Measurements from ENCODE around the gene FOXL1.
"Not testable (repeated sequence)": the region's sequence is repeated elsewhere in the genome, so short reads cannot be mapped to it uniquely, and the experiment has no call there.

Gene FOXL1

GRCh38 chr16:86587487-86587886, 9.1 kb downstream of the FOXL1 start:
- H3K36me3 ChIP-seq (ENCODE audit: insufficient read depth, low read length) = no peaks in the 10 kb centered on the region
- H3K9me3 ChIP-seq (ENCODE audit: low read depth, low read length) = no peaks in the 10 kb centered on the region
- no peak overlapping the region for H3K27ac ChIP-seq
- H3K4me3 ChIP-seq = no peak overlapping the region
- DNase-seq (ENCODE audit: low read depth, low spot score) = no peak
- no peak for TF ChIP-seq EZH2 (IDR thresholded peaks at IDR 0.05)
- TF ChIP-seq FOXP2 (optimal IDR thresholded peaks at IDR 0.05; ENCODE audit: control extremely low read depth, extremely low read length, insufficient read depth) = no peak
- TF ChIP-seq POLR2AphosphoS5 (IDR thresholded peaks at IDR 0.05; ENCODE audit: borderline replicate concordance, low read depth, low read length) = no peak
- H3K9ac ChIP-seq (ENCODE audit: insufficient read length) = no peak overlapping the region

- not testable (repeated sequence) for H3K9me3 ChIP-seq (ENCODE audit: low read depth, low read length); H3K27ac ChIP-seq; H3K4me3 ChIP-seq; DNase-seq (ENCODE audit: low read depth, low spot score); H3K9ac ChIP-seq (ENCODE audit: insufficient read length); H3K36me3 ChIP-seq (ENCODE audit: insufficient read depth, low read length)
These were observed 9.6 kb downstream of the FOXL1 start for GRCh38 chr16:86587955-86588354.

- Histone ChIP-seq H3K9me3 (ENCODE audit: low read depth, low read length) (no peaks in the 10 kb centered on the region), H3K9ac (ENCODE audit: insufficient read length) (no peak overlapping the region), H3K27ac (no peak overlapping the region), H3K4me3 (no peak overlapping the region), H3K36me3 (ENCODE audit: insufficient read depth, low read length) (no peaks in the 10 kb centered on the region)
- no peak for DNase-seq (ENCODE audit: low read depth, low spot score)
- TF ChIP-seq EZH2 (IDR thresholded peaks at IDR 0.05) (no peak), POLR2AphosphoS5 (IDR thresholded peaks at IDR 0.05; ENCODE audit: borderline replicate concordance, low read depth, low read length) (no peak), FOXP2 (optimal IDR thresholded peaks at IDR 0.05; ENCODE audit: control extremely low read depth, extremely low read length, insufficient read depth) (no peak)
These were observed 12.3 kb downstream of the FOXL1 start for GRCh38 chr16:86590501-86591144.

- H3K4me3 ChIP-seq = no peak overlapping the region
- H3K27ac ChIP-seq = no peak overlapping the region
- no peaks in the 10 kb centered on the region for H3K9me3 ChIP-seq (ENCODE audit: low read depth, low read length)
- no peak overlapping the region for H3K9ac ChIP-seq (ENCODE audit: insufficient read length)
- no peak for TF ChIP-seq POLR2AphosphoS5 (IDR thresholded peaks at IDR 0.05; ENCODE audit: borderline replicate concordance, low read depth, low read length)
- no peak for TF ChIP-seq FOXP2 (optimal IDR thresholded peaks at IDR 0.05; ENCODE audit: control extremely low read depth, extremely low read length, insufficient read depth)
- TF ChIP-seq EZH2 (IDR thresholded peaks at IDR 0.05) = no peak
- no peak for DNase-seq (ENCODE audit: low read depth, low spot score)
- H3K36me3 ChIP-seq (ENCODE audit: insufficient read depth, low read length) = no peaks in the 10 kb centered on the region
These were observed 12.9 kb downstream of the FOXL1 start for GRCh38 chr16:86591270-86591669.

GRCh38 chr16:86593913-86594620, 15.7 kb downstream of the FOXL1 start:
- Histone ChIP-seq H3K9me3 (ENCODE audit: low read depth, low read length) (no peaks in the 10 kb centered on the region), H3K9ac (ENCODE audit: insufficient read length) (no peak overlapping the region)
- TF ChIP-seq FOXP2 (optimal IDR thresholded peaks at IDR 0.05; ENCODE audit: control extremely low read depth, extremely low read length, insufficient read depth) = no peak
- no peak for TF ChIP-seq EZH2 (IDR thresholded peaks at IDR 0.05)
- no peak for TF ChIP-seq POLR2AphosphoS5 (IDR thresholded peaks at IDR 0.05; ENCODE audit: borderline replicate concordance, low read depth, low read length)

GRCh38 chr16:86594721-86595120, 16.4 kb downstream of the FOXL1 start:
- H3K36me3 ChIP-seq (ENCODE audit: insufficient read depth, low read length) = no peaks in the 10 kb centered on the region
- H3K9ac ChIP-seq (ENCODE audit: insufficient read length) = no peak overlapping the region
- H3K9me3 ChIP-seq (ENCODE audit: low read depth, low read length) = no peaks in the 10 kb centered on the region

More at GRCh38 chr16:86593913-86594620, 15.7 kb downstream of the FOXL1 start:
- no peak for DNase-seq (ENCODE audit: low read depth, low spot score)
- H3K4me3 ChIP-seq = no peak overlapping the region
- no peaks in the 10 kb centered on the region for H3K36me3 ChIP-seq (ENCODE audit: insufficient read depth, low read length)
- no peak overlapping the region for H3K27ac ChIP-seq

GRCh38 chr16:86595983-86596605, 17.7 kb downstream of the FOXL1 start:
- H3K27ac ChIP-seq = no peak overlapping the region
- no peaks in the 10 kb centered on the region for H3K9me3 ChIP-seq (ENCODE audit: low read depth, low read length)
- no peak overlapping the region for H3K9ac ChIP-seq (ENCODE audit: insufficient read length)
- TF ChIP-seq EZH2 (IDR thresholded peaks at IDR 0.05) (no peak), POLR2AphosphoS5 (IDR thresholded peaks at IDR 0.05; ENCODE audit: borderline replicate concordance, low read depth, low read length) (no peak), FOXP2 (optimal IDR thresholded peaks at IDR 0.05; ENCODE audit: control extremely low read depth, extremely low read length, insufficient read depth) (no peak)
- no peak overlapping the region for H3K4me3 ChIP-seq
- DNase-seq (ENCODE audit: low read depth, low spot score) = no peak
- H3K36me3 ChIP-seq (ENCODE audit: insufficient read depth, low read length) = no peaks in the 10 kb centered on the region

More at GRCh38 chr16:86594721-86595120, 16.4 kb downstream of the FOXL1 start:
- no peak for TF ChIP-seq FOXP2 (optimal IDR thresholded peaks at IDR 0.05; ENCODE audit: control extremely low read depth, extremely low read length, insufficient read depth)
- no peak for TF ChIP-seq POLR2AphosphoS5 (IDR thresholded peaks at IDR 0.05; ENCODE audit: borderline replicate concordance, low read depth, low read length)
- no peak for TF ChIP-seq EZH2 (IDR thresholded peaks at IDR 0.05)
- no peak for DNase-seq (ENCODE audit: low read depth, low spot score)
- Histone ChIP-seq H3K27ac (no peak overlapping the region), H3K4me3 (no peak overlapping the region)

- TF ChIP-seq FOXP2 (optimal IDR thresholded peaks at IDR 0.05; ENCODE audit: control extremely low read depth, extremely low read length, insufficient read depth) = no peak
- no peak for TF ChIP-seq POLR2AphosphoS5 (IDR thresholded peaks at IDR 0.05; ENCODE audit: borderline replicate concordance, low read depth, low read length)
- no peak for TF ChIP-seq EZH2 (IDR thresholded peaks at IDR 0.05)
- Histone ChIP-seq H3K4me3 (no peak overlapping the region), H3K36me3 (ENCODE audit: insufficient read depth, low read length) (no peaks in the 10 kb centered on the region), H3K27ac (no peak overlapping the region), H3K9me3 (ENCODE audit: low read depth, low read length) (no peaks in the 10 kb centered on the region), H3K9ac (ENCODE audit: insufficient read length) (no peak overlapping the region)
- no peak for DNase-seq (ENCODE audit: low read depth, low spot score)
These were observed 19.0 kb downstream of the FOXL1 start for GRCh38 chr16:86597126-86597879.
